Bronchial epithelial cell (primary cell): ENCODE data around the gene SUGT1. TPM values are rescaled to one million over a fixed set of nuclear protein-coding genes. Genes with fewer than 3 reads are reported as not detected.
"Not testable (repeated sequence)": the region's sequence is repeated elsewhere in the genome, so short reads cannot be mapped to it uniquely, and the experiment has no call there.

Experiments
- DNase-seq: peaks from one replicate; pipeline ENCODE4 v3.0.0-alpha.2; 2010; ENCODE audit warnings: low read depth
- FAIRE-seq: peaks from 2 replicates; lab custom pipeline; 2011; peaks lifted over from hg19 to GRCh38; lab: Jason Lieb, UNC
- H3K27me3 ChIP-seq: 2 replicates; pipeline ENCODE4 v1.5.1; 2011; ENCODE audit warnings: low read length; ENCODE audit not compliant: control insufficient read depth, insufficient read depth
- H3K36me3 ChIP-seq: 2 replicates; pipeline ENCODE4 v1.5.1; 2011; ENCODE audit warnings: low read length; ENCODE audit not compliant: control insufficient read depth, insufficient read depth
- H3K4me3 ChIP-seq: 2 replicates; pipeline ENCODE4 v1.5.1; 2011; ENCODE audit warnings: mild to moderate bottlenecking, low read depth, low read length, control low read depth
- total RNA-seq: library from RNA; depleted of rRNA; stranded (reverse); fragments of >200 nt; gene quantifications from 2 replicates; pipeline ENCODE4 v1.2.1, GENCODE V29; 2014
- TF ChIP-seq, protein P1 (sequence below): IDR thresholded peaks from 2 replicates; pipeline ENCODE4 v1.5.1; 2011; ENCODE audit warnings: mild to moderate bottlenecking, moderate library complexity, low read length, control low read depth, inconsistent platforms; ENCODE audit not compliant: insufficient read depth, severe bottlenecking

SUGT1 gene
- total RNA-seq, result 25.7 and 25.8 TPM in 2 replicates

DNA sequence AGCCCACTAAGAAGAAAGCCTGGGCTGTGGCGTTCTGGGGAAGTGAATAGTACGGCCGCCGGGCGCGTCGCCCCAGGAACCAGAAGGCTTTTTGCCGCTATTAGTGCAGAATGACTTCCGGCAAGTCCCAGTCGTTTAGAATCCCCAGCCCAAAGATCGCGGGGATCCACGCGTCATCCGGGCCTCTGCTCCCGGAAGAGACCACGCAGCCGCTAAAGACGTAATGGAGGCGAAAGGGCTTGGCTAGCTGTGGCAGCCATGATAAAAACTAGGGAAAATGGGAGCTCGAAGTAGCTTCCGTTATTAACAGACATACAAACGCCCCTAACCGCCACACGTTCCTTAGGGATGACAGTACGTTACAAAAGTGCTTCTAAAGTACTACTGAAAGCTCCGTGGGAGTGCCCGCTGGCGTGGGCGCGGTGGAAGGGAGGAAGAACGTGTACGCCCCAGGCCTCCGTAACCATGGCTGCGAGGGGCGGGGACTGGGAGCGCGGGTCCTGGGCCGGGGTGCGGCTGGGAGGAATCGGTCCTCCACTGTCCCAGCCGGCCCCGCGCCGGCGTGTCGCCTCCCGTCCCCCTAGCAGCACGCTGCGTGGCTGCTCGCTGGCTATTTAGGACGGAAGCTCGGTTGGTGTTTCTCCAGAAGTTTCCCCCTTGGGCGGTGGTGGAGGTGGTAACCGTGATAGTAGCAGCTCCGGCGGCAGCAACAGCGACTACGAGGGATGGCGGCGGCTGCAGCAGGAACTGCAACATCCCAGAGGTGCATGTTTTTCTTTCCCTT lies at the start of gene SUGT1:
Gene SUGT1, plus strand, starts transcription at position 641 of the 784 bp plus-strand sequence. Its CDS starts 85 bp downstream, at position 726.
- peak; percentile 91 for DNase-seq

DNA sequence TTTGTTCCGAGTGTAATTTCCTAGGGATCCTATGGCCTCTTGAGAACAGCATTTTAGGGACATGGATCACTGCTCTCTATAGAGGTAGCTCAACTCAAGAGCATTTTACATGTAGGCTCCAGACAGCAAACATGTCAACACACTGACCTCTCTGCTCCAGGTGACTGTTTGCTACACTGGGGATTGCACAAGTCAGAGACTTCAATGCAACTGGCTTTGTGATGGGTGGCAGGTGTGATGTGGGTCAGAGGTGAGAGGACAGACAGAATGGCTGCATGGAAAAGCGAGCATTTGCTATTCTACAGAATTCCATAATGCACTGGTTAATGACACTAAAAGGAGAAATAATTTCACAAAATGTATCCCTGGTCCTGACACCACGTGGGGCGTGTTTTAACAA lies 49.3 kb upstream of the SUGT1 start:
- peak; percentile 7 for FAIRE-seq
- not testable (repeated sequence) for DNase-seq

More for the DNA sequence above, at the start of gene SUGT1:
- peak within 1 kb of the TSS; percentile 95 for H3K4me3 ChIP-seq
- H3K27me3 ChIP-seq, result no peaks in the 10 kb centered on the region
- TF ChIP-seq, protein P1, sequence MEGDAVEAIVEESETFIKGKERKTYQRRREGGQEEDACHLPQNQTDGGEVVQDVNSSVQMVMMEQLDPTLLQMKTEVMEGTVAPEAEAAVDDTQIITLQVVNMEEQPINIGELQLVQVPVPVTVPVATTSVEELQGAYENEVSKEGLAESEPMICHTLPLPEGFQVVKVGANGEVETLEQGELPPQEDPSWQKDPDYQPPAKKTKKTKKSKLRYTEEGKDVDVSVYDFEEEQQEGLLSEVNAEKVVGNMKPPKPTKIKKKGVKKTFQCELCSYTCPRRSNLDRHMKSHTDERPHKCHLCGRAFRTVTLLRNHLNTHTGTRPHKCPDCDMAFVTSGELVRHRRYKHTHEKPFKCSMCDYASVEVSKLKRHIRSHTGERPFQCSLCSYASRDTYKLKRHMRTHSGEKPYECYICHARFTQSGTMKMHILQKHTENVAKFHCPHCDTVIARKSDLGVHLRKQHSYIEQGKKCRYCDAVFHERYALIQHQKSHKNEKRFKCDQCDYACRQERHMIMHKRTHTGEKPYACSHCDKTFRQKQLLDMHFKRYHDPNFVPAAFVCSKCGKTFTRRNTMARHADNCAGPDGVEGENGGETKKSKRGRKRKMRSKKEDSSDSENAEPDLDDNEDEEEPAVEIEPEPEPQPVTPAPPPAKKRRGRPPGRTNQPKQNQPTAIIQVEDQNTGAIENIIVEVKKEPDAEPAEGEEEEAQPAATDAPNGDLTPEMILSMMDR, result peak; percentile 75
- peak; percentile 47 for FAIRE-seq
- no peaks in the 10 kb centered on the region for H3K36me3 ChIP-seq

DNA sequence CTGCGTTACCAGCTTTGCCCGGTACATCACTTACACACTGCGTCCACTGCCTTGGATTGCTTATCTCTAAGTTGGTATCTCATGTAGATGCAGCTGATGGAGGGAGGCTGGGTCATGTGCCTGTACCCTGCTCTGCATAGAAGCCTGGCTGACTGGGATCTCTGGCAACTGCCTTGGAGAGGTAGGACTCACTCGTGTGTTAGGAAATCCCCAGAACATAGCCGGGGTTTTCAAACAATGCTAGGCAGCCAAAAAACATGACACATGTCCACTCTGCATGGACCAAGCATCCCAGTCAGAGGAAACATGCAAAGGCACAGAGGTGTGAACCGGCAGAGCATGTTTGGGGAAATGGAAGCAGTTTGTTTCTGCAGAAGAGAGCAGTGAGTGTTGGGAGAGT lies 46.5 kb upstream of the SUGT1 start:
- not testable (repeated sequence) for H3K36me3 ChIP-seq, H3K4me3 ChIP-seq, H3K27me3 ChIP-seq, FAIRE-seq
- DNase-seq, result peak; percentile 25

More for the DNA sequence above, 49.3 kb upstream of the SUGT1 start:
- H3K36me3 ChIP-seq, H3K27me3 ChIP-seq, H3K4me3 ChIP-seq: not testable (repeated sequence)

- H3K4me3 ChIP-seq, H3K27me3 ChIP-seq, FAIRE-seq, H3K36me3 ChIP-seq: not testable (repeated sequence)
- DNase-seq, result peak; percentile 68
These were observed 45.8 kb upstream of the SUGT1 start for GRCh38 chr13:52606795-52607194.

GRCh38 chr13:52608184-52608583 lies 44.5 kb upstream of the SUGT1 start:
- not testable (repeated sequence) for H3K36me3 ChIP-seq, DNase-seq, H3K27me3 ChIP-seq, FAIRE-seq, H3K4me3 ChIP-seq

DNA sequence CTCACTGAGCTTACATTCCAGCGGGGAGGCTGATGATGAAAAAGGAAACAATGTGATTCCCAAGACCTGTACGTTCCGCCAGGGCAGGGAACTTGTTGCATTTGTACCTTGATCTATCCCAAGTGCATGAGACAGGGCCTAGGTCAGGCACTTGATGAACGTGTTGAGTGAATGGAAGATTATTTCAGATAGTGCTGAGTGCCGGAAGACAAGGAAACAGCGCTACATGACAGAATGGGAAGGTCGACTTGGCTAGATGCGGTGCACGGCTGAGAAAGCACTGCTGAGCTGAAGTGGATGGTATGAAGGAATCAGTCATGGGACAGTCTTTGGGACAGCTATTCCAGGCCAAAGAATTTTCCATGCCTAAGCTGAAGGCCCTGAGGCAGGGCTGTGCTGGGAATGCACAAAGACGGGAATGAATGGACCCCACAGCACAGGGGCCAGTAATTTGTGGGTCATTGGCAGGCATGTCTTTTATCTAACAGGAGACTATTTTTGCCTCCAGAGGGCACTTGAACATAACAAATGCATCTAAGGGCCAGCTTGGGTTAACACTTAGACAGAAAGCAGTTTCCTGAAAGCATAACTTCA lies 43.5 kb upstream of the SUGT1 start:
- not testable (repeated sequence) for H3K4me3 ChIP-seq, FAIRE-seq, H3K27me3 ChIP-seq, H3K36me3 ChIP-seq
- DNase-seq, result peak; percentile 32
- TF ChIP-seq, protein P1, result peak; percentile 47

GRCh38 chr13:52610158-52610557 lies 42.5 kb upstream of the SUGT1 start:
- FAIRE-seq, H3K4me3 ChIP-seq, H3K36me3 ChIP-seq, DNase-seq, H3K27me3 ChIP-seq: not testable (repeated sequence)

DNA sequence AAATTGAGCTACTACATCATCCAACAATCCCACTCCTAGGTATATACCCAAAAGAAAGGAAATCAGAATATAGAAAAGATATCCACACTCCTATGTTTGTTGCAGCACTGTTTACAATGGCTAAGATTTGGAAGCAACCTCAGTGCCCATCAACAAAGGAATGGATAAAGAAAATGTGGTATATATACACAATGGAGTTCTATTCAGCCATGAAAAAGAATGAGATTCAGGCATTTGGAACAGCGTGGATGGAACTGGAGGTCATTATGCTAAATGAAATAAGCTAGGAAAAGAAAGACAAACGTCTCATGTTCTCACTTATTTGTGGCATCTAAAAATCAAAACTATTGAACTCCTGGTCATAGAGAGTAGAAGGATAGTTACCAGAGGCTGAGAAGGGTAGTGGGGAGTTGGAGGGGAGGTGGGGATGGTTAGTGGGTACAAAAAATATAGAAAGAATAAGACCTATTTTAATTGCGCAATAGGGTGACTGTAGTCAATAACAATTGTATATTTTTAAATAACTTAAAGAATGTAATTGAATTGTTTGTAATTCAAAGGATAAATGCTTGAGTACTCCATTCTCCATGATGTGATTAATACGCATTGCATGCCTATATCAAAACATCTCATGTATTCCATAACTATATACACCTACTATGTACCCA lies 37.4 kb upstream of the SUGT1 start:
- Histone ChIP-seq H3K36me3 (no peaks in the 10 kb centered on the region), H3K4me3 (no peak overlapping the region), H3K27me3 (no peaks in the 10 kb centered on the region)
- TF ChIP-seq, protein P1, result no peak
- DNase-seq (no peak), FAIRE-seq (no peak)
